ENCODE data around the gene RAP2A. TPM values are rescaled to one million over a fixed set of nuclear protein-coding genes. Genes with fewer than 3 reads are reported as not detected.

Gene RAP2A
- total RNA-seq, 6 experiments from 2014 or later = 7.4 to 16.5 (median 8.8) TPM

DNA sequence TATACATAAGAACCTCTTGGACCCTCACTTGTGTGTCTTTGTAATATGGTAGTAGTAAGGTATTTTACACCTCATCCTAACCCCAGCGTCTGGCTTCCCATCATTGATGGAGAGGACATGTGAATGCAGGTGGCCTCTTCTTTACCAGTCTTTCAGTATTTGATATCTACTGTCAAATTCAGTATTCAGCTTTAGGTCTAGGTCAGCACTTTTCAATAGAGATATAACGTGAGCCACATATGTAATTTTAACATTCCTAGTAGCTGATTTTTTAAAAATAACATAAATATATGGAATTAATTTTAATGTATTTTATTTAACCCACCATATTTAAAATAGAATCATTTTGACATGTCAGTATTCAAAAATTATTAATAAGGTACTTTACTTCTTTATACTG is 2.9 kb downstream of the RAP2A start:
- WGBS (ENCODE audit: insufficient coverage, low coverage, low lambda C conversion rate, missing lambda C conversion rate) = 80% methylated on average over 2 of the region's 2 CpGs
- H3K4me3 ChIP-seq = no peak overlapping the region

GRCh38 chr13:97437729-97438128 is 3.8 kb downstream of the RAP2A start:
- WGBS (ENCODE audit: insufficient coverage, low coverage, low lambda C conversion rate, missing lambda C conversion rate) = 73% methylated on average over 2 of the region's 2 CpGs
- intact Hi-C loops (cut with DNase I) = no loop called here
- DNase-seq (no peak), ATAC-seq (no peak)
- H3K4me3 ChIP-seq = no peak overlapping the region
- no peak for TF ChIP-seq POLR2A (IDR thresholded peaks at IDR 0.05)
- TF ChIP-seq CTCF (IDR thresholded peaks at IDR 0.05) = no peak
- no peaks in the 10 kb centered on the region for H3K27me3 ChIP-seq
- no peak overlapping the region for H3K27ac ChIP-seq
- H3K9me3 ChIP-seq = no peaks in the 10 kb centered on the region
- peaks cover 0 to 5% (median 1%) of the 10 kb centered on the region in 4 donors for H3K4me1 ChIP-seq
- H3K36me3 ChIP-seq = no peaks in the 10 kb centered on the region

More for the DNA sequence above, 2.9 kb downstream of the RAP2A start:
- ATAC-seq (no peak), DNase-seq (no peak)
- Histone ChIP-seq H3K27me3 (no peaks in the 10 kb centered on the region), H3K9me3 (no peaks in the 10 kb centered on the region), H3K36me3 (no peaks in the 10 kb centered on the region), H3K27ac (no peak overlapping the region), H3K4me1 (peaks cover 0 to 12% (median 1%) of the 10 kb centered on the region in 4 donors)
- TF ChIP-seq CTCF (IDR thresholded peaks at IDR 0.05) (no peak), POLR2A (IDR thresholded peaks at IDR 0.05) (no peak)
- intact Hi-C loops (cut with DNase I) = no loop called here

- no peaks in the 10 kb centered on the region for H3K36me3 ChIP-seq
- H3K4me1 ChIP-seq = peaks cover 0 to 5% (median 0%) of the 10 kb centered on the region in 4 donors
- TF ChIP-seq POLR2A (IDR thresholded peaks at IDR 0.05) (no peak), CTCF (IDR thresholded peaks at IDR 0.05) (no peak)
- H3K9me3 ChIP-seq = no peaks in the 10 kb centered on the region
- WGBS (ENCODE audit: insufficient coverage, low coverage, low lambda C conversion rate, missing lambda C conversion rate) = 74% methylated on average over 3 of the region's 3 CpGs
- H3K27ac ChIP-seq = no peak overlapping the region
- H3K27me3 ChIP-seq = no peaks in the 10 kb centered on the region
- DNase-seq (no peak), ATAC-seq (no peak)
- intact Hi-C loops (cut with DNase I) = no loop called here
- no peak overlapping the region for H3K4me3 ChIP-seq
These were observed 5.1 kb downstream of the RAP2A start for GRCh38 chr13:97438856-97439595.

DNA sequence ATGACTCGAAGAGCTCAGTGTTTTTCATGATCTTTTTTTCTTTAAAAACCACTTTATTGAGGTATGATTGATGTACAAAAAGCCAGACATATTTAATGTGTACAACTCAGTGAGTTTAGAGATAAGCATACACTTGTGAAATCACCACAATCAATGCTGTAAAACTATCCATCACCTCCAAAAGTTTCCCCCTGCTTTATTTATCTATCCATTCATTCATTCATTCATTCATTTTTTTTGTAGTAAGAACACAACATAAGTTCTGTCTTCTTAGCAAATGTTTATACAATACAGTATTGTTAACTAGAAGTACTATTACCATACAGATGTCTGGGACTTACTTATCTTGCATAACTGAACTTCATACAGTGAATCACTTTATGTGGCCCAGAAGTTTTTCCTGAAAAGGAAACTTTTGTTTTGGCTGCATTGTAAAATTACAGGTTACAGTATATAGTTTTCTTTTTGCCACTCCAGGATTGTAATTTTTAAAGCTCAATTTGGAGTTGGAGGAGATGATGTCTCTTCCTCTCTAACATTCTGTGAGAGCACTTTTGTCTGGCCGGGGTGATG is 6.7 kb downstream of the RAP2A start:
- Histone ChIP-seq H3K27me3 (no peaks in the 10 kb centered on the region), H3K9me3 (no peaks in the 10 kb centered on the region), H3K4me3 (no peak overlapping the region), H3K36me3 (no peaks in the 10 kb centered on the region), H3K27ac (no peak overlapping the region), H3K4me1 (no peaks in the 10 kb centered on the region)
- 75% methylated on average over 2 of the region's 2 CpGs for WGBS (ENCODE audit: insufficient coverage, low coverage, low lambda C conversion rate, missing lambda C conversion rate)
- ATAC-seq (no peak), DNase-seq (no peak)
- TF ChIP-seq CTCF (IDR thresholded peaks at IDR 0.05) = no peak
- no peak for TF ChIP-seq POLR2A (IDR thresholded peaks at IDR 0.05)
- intact Hi-C loops (cut with DNase I) = no loop called here
